GM21717 (cell line): ENCODE data around the gene DRC3.
"Not testable (repeated sequence)": the region's sequence is repeated elsewhere in the genome, so short reads cannot be mapped to it uniquely, and the experiment has no call there.

Experiments used
- ATAC-seq: cut with Tn5 transposase; IDR thresholded peaks from one replicate; pipeline ENCODE4 v1.9.1; 2021; ENCODE audit warnings: mild to moderate bottlenecking, moderate library complexity; ENCODE audit not compliant: unreplicated experiment

Gene DRC3

DNA sequence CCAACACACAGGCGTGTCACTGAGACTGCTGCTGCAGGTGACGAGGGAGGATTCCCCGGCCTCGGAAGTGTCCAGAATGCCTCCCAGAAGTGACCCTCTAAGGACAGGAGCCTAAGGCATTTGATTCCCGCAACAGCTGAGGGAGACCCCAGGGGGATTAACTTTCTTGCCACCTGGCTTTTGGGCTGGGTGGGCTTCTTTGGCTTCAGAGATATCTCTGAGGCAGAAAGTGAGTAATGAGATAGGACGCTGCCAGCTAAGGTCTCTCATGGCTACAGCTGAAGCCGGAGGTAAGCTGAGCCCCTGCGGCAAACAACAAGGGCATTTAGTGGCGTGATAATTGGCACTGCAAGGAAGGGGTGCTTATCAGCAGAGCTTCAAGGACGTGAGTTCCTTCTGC lies 17.0 kb downstream of the DRC3 start:
- ATAC-seq = no peak

GRCh38 chr17:17990282-17990681 lies 17.6 kb downstream of the DRC3 start:
- no peak for ATAC-seq

DNA sequence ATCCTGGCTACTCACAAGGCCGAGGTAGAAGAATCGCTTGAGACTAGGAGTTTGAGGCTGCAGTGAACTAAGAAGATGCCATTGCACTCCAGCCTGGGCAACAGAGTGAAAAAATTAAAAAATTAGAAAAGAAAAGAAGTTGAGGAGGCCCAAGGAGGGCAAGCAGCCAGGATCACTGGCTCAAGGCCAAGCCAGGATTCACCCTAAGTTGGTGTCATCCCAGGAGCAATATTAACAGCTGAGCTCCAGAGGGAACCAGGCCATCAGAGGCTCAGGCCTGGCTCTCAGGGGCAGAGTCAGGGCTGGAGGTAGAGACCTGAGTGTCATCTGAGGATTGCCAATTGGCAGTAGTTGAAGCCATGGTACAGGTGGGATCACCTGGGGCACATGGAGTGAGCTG lies 20.7 kb downstream of the DRC3 start:
- ATAC-seq = no peak

DNA sequence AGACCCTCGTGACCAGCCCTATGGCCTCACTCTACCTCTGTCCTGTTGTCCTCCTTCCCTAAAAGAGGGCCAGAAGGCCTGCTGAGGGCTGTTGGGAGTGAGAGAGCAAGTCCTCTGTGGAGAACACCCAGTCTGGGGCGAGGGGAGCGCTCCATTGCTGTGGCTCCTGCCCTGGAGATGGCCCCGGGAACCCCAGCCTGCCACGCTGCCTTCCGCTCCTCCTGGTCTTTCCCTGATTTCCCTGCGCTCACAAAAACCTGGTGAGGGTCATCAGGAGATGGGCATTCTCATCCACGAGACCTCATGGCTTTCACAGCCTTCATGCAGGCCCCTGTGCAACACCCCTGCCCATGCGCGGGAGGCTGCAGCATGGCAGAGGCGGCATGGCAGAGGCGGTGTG lies 21.2 kb downstream of the DRC3 start:
- ATAC-seq = no peak

GRCh38 chr17:17994271-17995069 lies 21.8 kb downstream of the DRC3 start:
- no peak for ATAC-seq

DNA sequence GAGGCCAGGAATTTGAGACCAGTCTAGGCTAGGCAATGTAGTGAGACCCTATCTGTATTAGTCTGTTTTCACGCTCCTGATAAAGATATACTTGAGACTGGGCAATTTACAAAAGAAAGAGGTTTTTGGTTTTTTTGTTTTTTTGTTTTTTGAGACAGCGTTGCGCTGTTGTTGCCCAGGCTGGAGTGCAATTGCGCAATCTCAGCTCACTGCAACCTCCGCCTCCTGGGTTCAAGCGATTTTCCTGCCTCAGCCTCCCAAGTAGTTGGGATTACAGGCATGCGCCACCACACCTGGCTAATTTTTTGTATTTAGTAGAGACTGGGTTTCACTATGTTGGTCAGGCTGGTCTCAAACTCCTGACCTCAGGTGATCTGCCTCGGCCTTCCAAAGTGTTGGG lies 23.2 kb downstream of the DRC3 start:
- not testable (repeated sequence) for ATAC-seq

DNA sequence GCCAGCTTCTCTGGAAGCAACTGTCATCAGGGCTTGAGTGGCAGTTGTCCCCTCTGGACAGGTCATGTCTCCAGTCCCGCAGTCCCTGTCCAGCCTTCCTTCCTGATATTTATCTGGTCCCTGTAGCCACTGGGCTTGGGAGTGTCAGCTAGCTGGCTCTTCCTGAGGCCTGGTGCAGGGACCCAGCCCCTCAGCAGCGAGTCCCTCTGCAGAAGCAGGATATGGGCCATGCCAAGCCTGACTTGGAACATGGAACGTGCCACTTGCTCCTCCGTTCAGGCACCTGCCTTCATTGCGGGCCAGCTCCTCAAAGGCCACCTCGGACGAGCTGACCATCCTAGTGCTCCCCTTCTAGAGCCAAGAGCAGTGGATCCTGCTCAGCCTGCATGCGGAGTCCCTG lies 26.3 kb downstream of the DRC3 start:
- ATAC-seq = no peak

DNA sequence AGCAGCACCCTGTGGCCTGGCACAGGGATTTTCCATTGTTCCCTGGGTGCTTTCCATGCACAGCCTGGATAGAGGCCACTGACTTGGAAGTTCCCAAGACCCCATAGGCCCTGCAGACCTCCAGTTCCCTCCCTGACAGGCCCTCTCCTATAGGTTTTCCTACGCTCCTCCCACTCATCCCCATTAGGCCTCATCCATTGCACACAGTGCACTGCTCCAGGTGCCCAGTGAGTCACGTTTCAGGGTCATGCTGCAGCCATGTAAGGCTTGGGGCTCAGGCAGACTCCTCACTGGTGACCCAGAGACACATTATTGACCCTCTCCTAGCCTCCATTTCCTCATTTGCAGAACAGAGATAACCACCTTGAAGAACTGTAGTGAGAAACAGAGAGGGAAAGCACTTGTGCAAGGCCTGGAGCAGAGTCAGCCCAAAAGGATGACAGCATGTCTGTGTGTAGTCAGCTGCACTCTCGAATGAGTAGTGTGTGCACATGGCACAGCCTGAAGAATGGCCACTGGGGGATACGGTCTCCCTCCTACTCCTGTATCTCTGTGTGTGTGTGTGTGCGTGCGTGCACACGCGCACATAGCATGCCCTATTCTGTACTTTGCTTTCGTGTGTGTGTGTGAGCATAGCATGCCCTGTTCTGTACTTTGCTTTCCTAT lies 26.8 kb downstream of the DRC3 start:
- no peak for ATAC-seq

- no peak for ATAC-seq
Observed at GRCh38 chr17:18000030-18000408, 27.4 kb downstream of the DRC3 start.

DNA sequence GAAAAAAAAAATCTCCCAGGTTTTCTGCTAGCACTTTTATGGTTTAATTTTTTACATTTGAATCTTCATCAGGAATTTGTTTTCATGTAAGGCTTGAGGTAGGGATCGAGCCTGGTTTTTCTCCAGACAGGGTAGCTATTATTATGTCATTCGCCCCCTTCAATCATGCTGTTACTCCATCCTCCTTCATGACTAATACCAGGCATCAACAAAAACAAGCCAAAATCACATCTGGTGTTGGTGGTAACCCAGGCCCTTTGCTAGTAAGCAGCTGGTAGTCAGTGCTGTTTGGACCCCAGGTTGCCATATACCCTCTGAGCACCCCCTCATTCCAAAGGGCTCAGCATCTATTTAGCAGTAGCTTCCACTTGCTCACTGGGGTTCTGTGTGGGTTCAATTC lies 29.5 kb downstream of the DRC3 start:
- no peak for ATAC-seq

GRCh38 chr17:18004345-18004744 lies 31.7 kb downstream of the DRC3 start:
- ATAC-seq = no peak

- no peak for ATAC-seq
Observed at GRCh38 chr17:18004884-18005305, 32.2 kb downstream of the DRC3 start.

DNA sequence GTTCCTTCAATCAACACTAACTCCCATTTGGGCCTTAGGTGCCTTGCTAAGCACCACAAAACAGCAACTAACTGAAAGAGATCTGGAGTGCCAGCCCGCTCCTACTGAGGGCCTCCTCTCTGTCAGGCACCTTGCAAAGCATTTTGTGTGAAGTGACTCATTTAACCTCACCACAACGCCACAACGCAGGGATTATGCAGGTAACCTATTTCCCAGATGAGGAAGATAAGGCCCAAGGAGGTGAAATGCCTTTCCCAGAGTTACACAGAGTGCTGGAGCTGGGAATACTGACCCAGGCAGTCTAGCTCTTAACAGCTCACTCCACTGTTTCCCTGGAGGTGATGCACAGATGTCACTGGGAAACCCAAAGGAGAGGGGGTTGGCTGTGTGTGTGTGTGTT lies 32.8 kb downstream of the DRC3 start:
- no peak for ATAC-seq

DNA sequence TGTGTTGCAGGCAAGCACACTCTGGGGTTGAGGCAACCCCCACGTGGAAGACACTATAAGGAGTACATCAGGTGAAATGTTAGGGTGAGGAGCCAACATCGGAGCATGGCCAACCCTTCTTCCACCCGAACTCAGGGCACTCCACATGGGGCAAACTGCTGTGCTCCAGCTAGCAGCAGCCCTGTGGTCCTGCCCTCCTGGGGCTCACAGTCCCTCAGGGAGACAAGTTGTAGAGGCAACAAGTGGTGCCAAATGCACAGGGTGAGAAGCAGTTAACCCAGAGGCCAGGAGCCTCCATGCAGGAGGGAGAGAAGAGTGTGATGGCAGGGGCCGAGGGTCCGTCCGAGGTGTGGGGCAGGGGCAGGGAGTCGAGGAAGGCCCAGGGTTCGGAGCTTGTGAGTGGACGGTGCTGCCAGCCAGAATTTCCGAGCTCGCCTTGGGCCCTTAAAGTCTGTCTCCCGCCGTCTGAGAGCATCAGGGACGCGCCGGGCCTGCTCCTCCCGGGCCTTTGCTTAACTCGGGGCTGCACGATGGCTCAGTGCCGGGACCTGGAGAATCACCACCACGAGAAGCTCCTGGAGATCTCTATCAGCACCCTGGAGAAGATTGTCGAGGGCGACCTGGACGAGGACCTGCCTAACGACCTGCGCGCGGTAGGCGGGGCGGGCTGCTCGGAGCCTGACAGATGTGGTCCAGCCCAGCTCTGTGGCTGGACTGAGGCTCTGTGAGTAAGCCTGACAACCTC lies 34.0 kb downstream of the DRC3 start:
- no peak for ATAC-seq

GRCh38 chr17:18008496-18009268 lies 36.0 kb downstream of the DRC3 start:
- no peak for ATAC-seq

- ATAC-seq = no peak
Observed at GRCh38 chr17:18009609-18010420, 37.2 kb downstream of the DRC3 start.

DNA sequence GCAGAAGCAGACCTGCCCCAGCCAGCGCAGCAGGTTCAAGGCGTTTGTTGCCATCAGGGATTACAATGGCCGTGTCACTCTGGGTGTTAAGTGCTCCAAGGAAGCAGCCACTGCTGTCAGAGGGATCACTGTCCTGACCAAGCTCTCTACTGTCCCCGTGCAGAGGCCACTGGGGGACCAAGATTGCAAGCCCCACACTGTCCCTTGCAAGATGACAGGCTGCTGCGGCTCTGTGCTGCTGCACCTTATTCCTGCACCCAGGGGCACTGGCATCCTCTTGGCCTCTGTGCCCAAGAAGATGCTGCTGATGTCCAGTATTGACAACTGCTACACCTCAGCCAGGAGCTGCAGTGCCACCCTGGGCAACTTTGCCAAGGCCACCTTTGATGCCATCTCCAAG lies 38.6 kb downstream of the DRC3 start:
- no peak for ATAC-seq

- ATAC-seq = no peak
Observed at GRCh38 chr17:18014006-18014405, 41.3 kb downstream of the DRC3 start.

DNA sequence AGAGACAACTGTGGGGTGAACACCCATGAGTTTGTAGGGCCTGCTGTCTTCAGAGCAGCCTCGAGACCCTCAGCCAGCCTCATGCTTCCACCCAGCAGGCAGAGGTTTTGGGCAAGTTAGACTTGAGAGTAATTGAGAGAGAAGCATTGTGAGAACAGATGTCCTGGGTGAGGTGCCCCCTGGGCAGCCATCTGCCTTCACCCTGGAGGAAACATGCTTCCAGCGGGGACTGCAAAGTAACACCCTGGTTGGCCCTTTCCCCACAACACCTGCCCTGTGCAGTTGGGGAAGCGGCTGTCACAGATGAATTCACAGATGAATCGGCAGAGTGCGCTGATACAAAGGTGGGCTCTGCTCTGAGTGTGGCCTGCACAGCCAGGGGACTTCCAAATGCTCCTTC lies 42.9 kb downstream of the DRC3 start:
- no peak for ATAC-seq

DNA sequence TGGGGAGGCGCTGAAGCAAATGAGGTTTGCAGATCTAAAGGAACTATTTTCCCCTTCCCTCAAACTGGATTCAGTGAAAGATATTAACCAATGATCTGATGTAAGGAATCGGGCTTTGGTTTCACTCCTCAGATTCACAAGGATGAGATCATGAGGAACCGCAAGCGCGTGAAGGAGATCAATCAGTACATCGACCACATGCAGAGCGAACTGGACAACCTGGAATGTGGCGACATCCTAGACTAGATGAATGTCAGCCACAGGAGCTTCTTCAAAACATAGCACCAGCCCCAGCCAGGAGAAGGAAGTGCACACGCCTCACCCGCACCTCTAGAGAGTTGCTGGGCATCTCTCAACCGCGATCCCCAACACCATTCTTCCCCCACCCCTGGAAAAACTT lies 43.8 kb downstream of the DRC3 start:
- ATAC-seq = no peak
